HCT116 (cell line): ENCODE measurements around the gene CEP131.

ENCODE experiments used
- ATF3 ChIP-seq: IDR thresholded peaks from 2 replicates; pipeline ENCODE4 v1.6.1; 2012
- CTCF ChIP-seq, 3 experiments: fragments of 200-600 bp in 1 of 3; sonication (generic) in 1 of 3; IDR thresholded peaks in 2 of 3; conservative IDR thresholded peaks in 1 of 3; 2 replicates each; pipeline ENCODE4 v1.5.1; 2012 to 2017; ENCODE audit warnings: low read depth in 2 of 3, low read length in 2 of 3, antibody characterized with exemption in 1 of 3, borderline replicate concordance in 1 of 3, control low read depth in 1 of 3, mild to moderate bottlenecking in 1 of 3, mixed read lengths in 1 of 3, mixed run types in 1 of 3, moderate library complexity in 1 of 3; ENCODE audit not compliant: insufficient read depth in 1 of 3
- EZH2 ChIP-seq: fragments of 200-600 bp; sonication (generic); IDR thresholded peaks from 2 replicates; pipeline ENCODE4 v1.6.1; 2017; ENCODE audit warnings: antibody characterized with exemption, mixed run types
- EZH2phosphoT487 ChIP-seq: fragments of 200-600 bp; IDR thresholded peaks from 2 replicates; pipeline ENCODE4 v1.6.1; 2018; ENCODE audit warnings: antibody characterized with exemption, borderline replicate concordance
- POLR2A ChIP-seq: IDR thresholded peaks from 2 replicates; pipeline ENCODE4 v1.7.0; 2011; ENCODE audit warnings: borderline replicate concordance; ENCODE audit not compliant: insufficient read depth, insufficient read length; ENCODE audit errors: extremely low read depth
- POLR2AphosphoS5 ChIP-seq: IDR thresholded peaks from 2 replicates; pipeline ENCODE4 v1.6.1; 2011; ENCODE audit warnings: mild to moderate bottlenecking, low read depth, low read length, moderate library complexity
- RAD21 ChIP-seq: IDR thresholded peaks from 2 replicates; pipeline ENCODE4 v1.6.1; 2012; ENCODE audit warnings: low read depth, mild to moderate bottlenecking
- REST ChIP-seq: IDR thresholded peaks from 2 replicates; pipeline ENCODE4 v1.6.1; 2012; ENCODE audit warnings: low read depth
- SIN3A ChIP-seq: IDR thresholded peaks from 2 replicates; pipeline ENCODE4 v1.6.1; 2012; ENCODE audit warnings: low read depth
- SP1 ChIP-seq: IDR thresholded peaks from 2 replicates; pipeline ENCODE4 v1.6.1; 2012; ENCODE audit warnings: low read depth
- TCF7L2 ChIP-seq: IDR thresholded peaks from 2 replicates; pipeline ENCODE4 v1.7.0; 2011; ENCODE audit warnings: borderline replicate concordance, inconsistent platforms; ENCODE audit not compliant: insufficient read depth, insufficient read length; ENCODE audit errors: extremely low read depth
- ZBTB33 ChIP-seq: IDR thresholded peaks from 2 replicates; pipeline ENCODE4 v1.6.1; 2011; ENCODE audit warnings: mild to moderate bottlenecking, low read length, moderate library complexity; ENCODE audit not compliant: insufficient replicate concordance; ENCODE audit errors: extremely low read depth

DNA sequence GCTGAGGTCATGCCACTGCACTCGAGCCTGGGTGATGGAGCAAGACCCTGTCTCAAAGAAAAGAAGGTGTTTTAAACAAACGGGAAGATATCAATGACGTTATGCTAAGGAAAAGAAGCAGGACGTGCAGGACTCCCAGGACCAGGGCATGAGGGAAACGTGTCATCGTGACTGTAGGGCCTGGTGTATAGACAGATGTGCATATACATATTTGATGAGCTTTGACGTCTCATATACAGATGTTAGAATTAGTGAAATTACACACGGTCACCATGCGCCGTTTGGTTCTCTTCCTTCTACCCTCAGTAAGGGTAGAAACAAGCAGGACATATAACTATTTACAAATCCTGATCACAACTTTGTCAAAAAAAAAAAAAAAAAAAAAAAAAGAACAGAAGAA lies 75.1 kb downstream of the CEP131 start:
- TF ChIP-seq POLR2AphosphoS5: no peak
- no peak for TF ChIP-seq ZBTB33
- TF ChIP-seq CTCF (IDR thresholded peaks at IDR 0.05 in 2 of 3, conservative IDR thresholded peaks at IDR 0.05 in 1 of 3; ENCODE audit: borderline replicate concordance in 1 of 3, insufficient read depth in 1 of 3, low read depth in 2 of 3, low read length in 2 of 3): no peak
- no peak for TF ChIP-seq EZH2phosphoT487
- no peak for TF ChIP-seq TCF7L2
- no peak for TF ChIP-seq POLR2A
- no peak for TF ChIP-seq ATF3
- TF ChIP-seq RAD21: no peak
- no peak for TF ChIP-seq SP1
- TF ChIP-seq EZH2: no peak
- TF ChIP-seq SIN3A: no peak
- TF ChIP-seq REST: no peak
